Sciatic nerve (tissue), 2 donors: ENCODE measurements around the gene WDR81. TPM values are rescaled to one million over a fixed set of nuclear protein-coding genes. Genes with fewer than 3 reads are reported as not detected.
"Not testable (repeated sequence)": the region's sequence is repeated elsewhere in the genome, so short reads cannot be mapped to it uniquely, and the experiment has no call there.

Experiments used
- ATAC-seq: fragments of 200-7000 bp; cut with Tn5 transposase; one replicate; pipeline ENCODE4 v1.9.1; 2020; ENCODE audit warnings: mild to moderate bottlenecking, moderate library complexity
- DNase-seq: peaks from one replicate; pipeline ENCODE4 v3.0.0-alpha.2; 2020; ENCODE audit warnings: low spot score
- intact Hi-C: fragments of 100-400 bp; cut with DNase I; formaldehyde crosslinking; loops from one replicate; pipeline ENCODE4 v1.14.2; 2022
- total RNA-seq: library from RNA; stranded (reverse); fragmentation: NEBNext Ultra II Directional; extraction: Animal tissue kit (Norgen Biotek cat#: 25700); gene quantifications from one replicate; pipeline ENCODE4 v1.2.1, GENCODE V29; 2021
- donor health status: DM: no; HTN: no; CAD: no.
- donor health status: DM: no; HTN: no; CAD: no.

Gene WDR81
- total RNA-seq, 1 donor from 2014 or later, result 26.1 TPM

- ATAC-seq, result no peak
- no peak for DNase-seq
- intact Hi-C loops, result no loop called here
Measured at GRCh38 chr17:1745513-1746020, 21.1 kb downstream of the WDR81 start.

DNA sequence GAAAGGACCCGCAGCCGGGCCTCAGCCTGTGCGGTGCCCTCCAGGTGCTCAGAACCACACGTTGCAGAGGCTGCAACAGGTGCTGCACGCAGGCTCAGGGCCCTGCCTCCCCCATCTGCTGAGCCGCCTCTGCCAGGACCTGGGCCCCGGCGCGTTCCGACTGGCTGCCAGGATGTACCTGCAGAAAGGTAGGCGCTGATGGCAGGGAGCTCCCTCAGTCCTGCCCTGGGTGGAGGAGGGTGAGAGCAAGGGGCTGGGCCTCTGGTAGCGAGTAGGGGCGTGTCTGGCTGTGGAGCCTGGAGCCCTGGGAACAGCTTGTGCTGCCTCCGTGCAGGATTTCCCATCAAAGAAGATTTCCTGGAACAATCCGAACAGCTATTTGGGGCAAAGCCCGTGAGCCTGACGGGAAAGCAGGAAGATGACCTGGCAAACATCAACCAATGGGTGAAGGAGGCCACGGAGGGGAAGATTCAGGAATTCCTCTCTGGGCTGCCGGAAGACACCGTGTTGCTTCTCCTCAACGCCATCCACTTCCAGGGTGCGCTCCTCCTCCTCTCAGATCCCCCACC is 22.6 kb downstream of the WDR81 start:
- intact Hi-C loops, result no loop called here
- ATAC-seq, result peak; percentile 86
- no peak for DNase-seq

DNA sequence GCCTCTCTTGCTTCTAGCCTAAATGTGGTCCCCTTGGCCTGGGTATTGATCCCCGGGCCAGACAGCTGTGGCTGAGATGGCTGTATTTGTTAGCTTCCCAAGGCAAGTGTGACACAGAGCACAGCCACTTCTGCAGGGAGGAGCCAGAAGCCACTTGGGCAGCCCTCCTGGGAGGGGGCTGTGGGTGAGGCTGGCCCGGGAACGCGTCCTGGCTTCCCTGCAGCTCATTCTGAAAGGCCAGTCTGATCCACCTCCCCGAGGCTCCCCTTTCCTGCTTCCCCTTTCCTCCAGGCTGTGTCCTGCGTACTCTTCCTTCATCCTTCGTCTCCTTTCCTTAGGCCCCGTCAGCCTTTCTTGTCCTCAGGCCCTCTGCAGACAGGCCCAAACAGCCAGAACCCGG is 26.1 kb downstream of the WDR81 start:
- intact Hi-C loops, result no loop called here
- no peak for DNase-seq
- no peak for ATAC-seq

- intact Hi-C loops, result no loop called here
Measured at GRCh38 chr17:1752425-1753262, 28.1 kb downstream of the WDR81 start.

GRCh38 chr17:1753767-1754429 is 29.4 kb downstream of the WDR81 start:
- intact Hi-C loops, result no loop called here
- no peak for DNase-seq
- no peak for ATAC-seq

More at GRCh38 chr17:1752425-1753262, 28.1 kb downstream of the WDR81 start:
- DNase-seq, result no peak
- ATAC-seq, result peak; percentile 63

- ATAC-seq, result no peak
- intact Hi-C loops, result no loop called here
- no peak for DNase-seq
Measured at GRCh38 chr17:1754430-1755112, 30.1 kb downstream of the WDR81 start.

DNA sequence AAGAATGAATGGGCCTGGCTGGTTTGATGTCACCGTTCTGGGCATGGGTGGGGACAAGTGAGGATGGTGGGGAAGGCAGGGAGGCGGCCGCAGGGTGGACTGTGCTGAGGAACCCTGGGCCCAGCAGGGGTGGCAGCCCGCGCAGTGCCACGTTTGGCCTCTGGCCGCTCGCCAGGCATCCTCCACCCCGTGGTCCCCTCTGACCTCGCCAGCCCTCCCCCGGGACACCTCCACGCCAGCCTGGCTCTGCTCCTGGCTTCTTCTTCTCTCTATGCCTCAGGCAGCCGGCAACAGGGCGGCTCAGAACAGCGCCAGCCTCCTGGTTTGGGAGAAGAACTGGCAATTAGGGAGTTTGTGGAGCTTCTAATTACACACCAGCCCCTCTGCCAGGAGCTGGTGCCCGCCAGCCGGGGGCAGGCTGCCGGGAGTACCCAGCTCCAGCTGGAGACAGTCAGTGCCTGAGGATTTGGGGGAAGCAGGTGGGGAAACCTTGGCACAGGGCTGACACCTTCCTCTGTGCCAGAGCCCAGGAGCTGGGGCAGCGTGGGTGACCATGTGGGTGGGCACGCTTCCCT is 30.8 kb downstream of the WDR81 start:
- ATAC-seq (peak; percentile 8), DNase-seq (no peak)
- intact Hi-C loops, result no loop called here

DNA sequence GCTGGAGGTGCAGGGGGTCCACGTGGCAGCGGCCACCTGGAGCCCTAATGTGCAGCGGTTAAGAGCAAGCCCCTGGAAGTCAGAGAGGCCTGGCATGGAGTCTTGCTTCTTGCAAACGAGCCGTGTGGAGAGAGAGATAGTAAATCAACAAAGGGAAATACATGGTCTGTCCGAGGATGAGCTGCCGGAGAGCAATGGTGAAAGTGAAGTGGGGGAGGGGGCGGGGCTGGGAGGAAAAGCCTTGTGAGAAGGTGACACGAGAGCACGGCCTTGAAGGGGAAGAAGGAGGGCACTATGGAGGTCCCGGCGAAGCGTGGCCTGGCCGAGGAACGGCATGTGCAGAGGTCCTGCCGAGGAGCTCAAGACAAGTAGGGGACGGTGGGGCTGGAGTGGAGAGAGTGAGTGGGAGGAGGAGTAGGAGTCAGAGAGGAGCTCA is 31.3 kb downstream of the WDR81 start:
- intact Hi-C loops, result no loop called here
- DNase-seq (no peak), ATAC-seq (no peak)

- no peak for ATAC-seq
- DNase-seq, result no peak
- intact Hi-C loops, result no loop called here
Measured at GRCh38 chr17:1758807-1759206, 34.3 kb downstream of the WDR81 start.

DNA sequence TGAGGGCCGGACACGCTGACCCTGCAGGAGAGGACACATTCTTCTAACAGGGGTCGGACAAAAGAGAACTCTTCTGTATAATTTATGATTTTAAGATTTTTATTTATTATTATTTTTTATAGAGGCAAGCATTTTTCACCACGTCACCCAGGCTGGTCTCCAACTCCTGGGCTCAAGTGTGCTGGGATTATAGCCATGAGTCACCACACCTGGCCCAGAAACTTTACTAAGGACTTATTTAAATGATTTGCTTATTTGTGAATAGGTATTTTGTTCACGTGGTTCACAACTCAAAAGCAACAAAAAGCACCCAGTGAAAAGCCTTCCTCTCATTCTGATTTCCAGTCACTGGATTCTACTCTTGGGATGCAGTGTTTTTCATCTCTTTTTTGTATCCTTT is 35.0 kb downstream of the WDR81 start:
- ATAC-seq (no peak), DNase-seq (no peak)
- intact Hi-C loops, result no loop called here

DNA sequence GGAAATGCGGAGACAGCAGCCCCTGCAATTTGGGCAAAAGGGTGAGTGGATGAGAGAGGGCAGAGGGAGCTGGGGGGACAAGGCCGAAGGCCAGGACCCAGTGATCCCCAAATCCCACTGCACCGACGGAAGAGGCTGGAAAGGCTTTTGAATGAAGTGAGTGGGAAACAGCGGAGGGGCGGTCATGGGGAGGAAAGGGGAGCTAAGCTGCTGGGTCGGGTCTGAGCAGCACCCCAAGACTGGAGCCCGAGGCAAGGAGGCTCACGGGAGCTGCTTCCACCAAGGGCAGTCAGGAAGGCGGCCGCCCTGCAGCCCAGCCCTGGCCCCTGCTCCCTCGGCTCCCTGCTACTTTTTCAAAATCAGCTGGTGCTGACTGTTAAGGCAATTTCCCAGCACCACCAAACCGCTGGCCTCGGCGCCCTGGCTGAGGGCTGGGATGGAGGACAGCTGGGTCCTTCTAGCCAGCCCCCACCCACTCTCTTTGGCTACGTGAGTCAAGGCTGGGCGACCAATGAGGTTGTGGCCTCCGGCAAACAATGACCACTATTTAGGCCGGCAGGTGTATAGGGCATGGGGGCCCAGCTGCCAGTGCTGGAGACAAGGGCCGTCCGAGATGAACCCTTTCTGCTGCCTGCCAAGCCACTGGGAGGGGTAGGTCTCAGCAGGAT is 37.9 kb downstream of the WDR81 start:
- intact Hi-C loops, result no loop called here
- ATAC-seq (peak; percentile 64), DNase-seq (no peak)

GRCh38 chr17:1762901-1763898 is 38.7 kb downstream of the WDR81 start:
- intact Hi-C loops, result no loop called here
- ATAC-seq (peak; percentile 88), DNase-seq (peak; percentile 83)

DNA sequence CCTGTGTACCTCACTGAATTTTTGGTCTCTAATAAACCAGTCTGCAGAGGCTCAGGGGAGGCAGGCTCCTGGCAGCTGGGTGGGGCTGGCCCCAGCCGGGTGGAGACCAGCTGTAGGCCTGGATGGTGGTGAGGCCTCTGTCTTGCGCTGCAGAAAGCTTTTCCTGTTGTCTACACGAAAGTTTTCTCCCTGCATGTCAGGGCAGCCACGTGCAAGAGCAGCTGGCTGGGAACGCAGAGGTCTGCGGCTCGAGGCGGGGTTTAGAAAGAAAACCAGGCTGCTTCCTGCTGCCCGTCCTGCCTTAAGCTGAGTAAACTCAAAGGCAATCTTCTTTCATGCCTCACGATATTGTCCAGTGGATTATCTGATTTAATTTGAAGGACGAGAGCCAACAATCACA is 39.8 kb downstream of the WDR81 start:
- peak; percentile 79 for ATAC-seq
- intact Hi-C loops, result no loop called here
- peak; percentile 84 for DNase-seq

DNA sequence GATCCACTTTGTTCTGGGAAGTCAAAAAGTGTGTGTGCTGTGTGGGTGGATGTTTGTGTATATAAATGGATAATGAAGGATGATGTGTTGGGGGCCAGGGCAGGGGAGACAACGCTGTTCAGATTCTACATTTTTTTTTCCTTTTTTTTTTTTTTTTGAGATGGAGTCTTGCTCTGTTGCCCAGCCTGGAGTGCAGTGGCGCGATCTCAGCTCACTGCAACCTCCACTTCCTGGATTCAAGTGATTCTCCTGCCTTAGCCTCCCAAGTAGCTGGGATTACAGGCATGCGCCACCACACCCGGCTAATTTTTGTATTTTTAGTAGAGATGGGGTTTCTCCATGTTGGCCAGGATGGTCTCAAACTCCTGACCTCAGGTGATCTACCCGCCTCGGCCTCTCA is 40.2 kb downstream of the WDR81 start:
- intact Hi-C loops, DNase-seq, ATAC-seq: not testable (repeated sequence)

DNA sequence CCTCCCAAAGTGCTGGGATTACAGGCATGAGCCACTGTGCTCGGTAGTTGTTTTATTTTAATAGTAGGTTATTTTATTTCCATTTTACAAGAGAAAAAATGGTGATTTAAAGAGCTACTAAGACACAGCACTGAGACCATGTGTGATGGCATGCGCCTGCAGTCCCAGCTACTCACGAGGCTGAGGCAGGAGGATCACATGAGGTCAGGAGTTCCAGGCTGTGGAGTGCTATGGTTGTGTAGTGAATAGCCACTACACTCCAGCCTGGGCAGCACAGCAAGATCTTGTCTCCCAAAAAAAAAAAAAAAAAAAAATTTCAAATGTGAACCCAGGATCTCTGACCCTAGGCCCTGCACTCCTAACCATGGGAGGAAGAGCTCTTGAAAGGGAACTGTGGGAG is 41.1 kb downstream of the WDR81 start:
- intact Hi-C loops, result no loop called here
- DNase-seq (no peak), ATAC-seq (no peak)

- ATAC-seq, result no peak
- intact Hi-C loops, result no loop called here
- DNase-seq, result no peak
Measured at GRCh38 chr17:1766382-1767135, 42.1 kb downstream of the WDR81 start.

- ATAC-seq (no peak), DNase-seq (no peak)
- intact Hi-C loops, result no loop called here
Measured at GRCh38 chr17:1767358-1767757, 42.9 kb downstream of the WDR81 start.
